AG09319 (cell line): Measurements from ENCODE around the gene KCNK7.

Source experiments
- DNase-seq: peaks from one replicate; pipeline ENCODE4 v3.0.0-alpha.2; 2010; ENCODE audit warnings: low read depth; ENCODE audit errors: extremely low read depth
- TF ChIP-seq, protein P1 (sequence below): IDR thresholded peaks from 2 replicates; pipeline ENCODE4 v1.5.1; 2011; ENCODE audit warnings: low read depth, mild to moderate bottlenecking, inconsistent platforms, low read length, moderate library complexity

The KCNK7 gene

DNA sequence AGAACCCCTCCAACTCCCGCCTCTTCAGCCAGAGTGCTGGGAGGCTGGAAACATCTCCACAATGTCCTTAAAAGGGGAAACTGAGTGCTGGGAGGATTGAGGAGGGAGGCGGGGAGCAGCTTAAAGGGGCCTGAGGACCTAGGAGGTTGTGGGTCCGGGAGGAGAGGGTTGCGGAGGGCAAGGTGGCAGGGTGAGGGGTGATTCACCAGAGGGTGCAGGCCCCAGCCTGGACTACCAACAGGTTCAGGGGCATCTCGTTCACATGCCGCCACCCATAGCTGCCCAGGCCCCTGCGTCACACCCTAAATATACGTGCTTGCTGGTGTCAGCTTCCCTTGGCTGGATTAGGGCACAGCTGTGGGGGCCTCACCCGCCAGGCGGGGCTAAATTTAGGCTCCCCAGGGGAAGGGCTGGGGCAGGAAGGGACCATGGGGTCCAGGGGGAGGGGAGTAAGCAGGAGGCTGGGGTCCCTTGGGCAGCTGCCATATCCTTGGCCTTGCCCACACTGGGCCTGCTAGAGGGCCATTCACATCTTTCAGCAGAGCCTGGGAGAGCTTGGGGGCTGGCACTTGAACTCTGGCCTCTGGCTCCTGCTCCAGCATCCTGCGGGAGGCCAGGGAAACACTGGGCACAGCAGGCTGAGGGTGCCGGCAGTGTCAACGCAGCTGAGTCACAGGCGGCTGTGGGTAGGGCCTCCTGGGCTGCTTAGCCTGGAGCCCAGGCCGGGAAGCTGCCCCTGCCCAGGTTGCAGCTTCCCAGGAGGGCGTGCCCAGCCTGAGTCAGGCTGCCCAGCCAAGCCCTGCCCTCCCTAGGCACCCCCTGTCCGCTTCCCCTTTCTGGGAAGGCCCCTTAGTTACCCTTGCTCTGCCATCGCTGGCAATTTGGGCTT lies 18.5 kb downstream of the KCNK7 start:
- TF ChIP-seq, protein P1, sequence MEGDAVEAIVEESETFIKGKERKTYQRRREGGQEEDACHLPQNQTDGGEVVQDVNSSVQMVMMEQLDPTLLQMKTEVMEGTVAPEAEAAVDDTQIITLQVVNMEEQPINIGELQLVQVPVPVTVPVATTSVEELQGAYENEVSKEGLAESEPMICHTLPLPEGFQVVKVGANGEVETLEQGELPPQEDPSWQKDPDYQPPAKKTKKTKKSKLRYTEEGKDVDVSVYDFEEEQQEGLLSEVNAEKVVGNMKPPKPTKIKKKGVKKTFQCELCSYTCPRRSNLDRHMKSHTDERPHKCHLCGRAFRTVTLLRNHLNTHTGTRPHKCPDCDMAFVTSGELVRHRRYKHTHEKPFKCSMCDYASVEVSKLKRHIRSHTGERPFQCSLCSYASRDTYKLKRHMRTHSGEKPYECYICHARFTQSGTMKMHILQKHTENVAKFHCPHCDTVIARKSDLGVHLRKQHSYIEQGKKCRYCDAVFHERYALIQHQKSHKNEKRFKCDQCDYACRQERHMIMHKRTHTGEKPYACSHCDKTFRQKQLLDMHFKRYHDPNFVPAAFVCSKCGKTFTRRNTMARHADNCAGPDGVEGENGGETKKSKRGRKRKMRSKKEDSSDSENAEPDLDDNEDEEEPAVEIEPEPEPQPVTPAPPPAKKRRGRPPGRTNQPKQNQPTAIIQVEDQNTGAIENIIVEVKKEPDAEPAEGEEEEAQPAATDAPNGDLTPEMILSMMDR = no peak
- DNase-seq = no peak

DNA sequence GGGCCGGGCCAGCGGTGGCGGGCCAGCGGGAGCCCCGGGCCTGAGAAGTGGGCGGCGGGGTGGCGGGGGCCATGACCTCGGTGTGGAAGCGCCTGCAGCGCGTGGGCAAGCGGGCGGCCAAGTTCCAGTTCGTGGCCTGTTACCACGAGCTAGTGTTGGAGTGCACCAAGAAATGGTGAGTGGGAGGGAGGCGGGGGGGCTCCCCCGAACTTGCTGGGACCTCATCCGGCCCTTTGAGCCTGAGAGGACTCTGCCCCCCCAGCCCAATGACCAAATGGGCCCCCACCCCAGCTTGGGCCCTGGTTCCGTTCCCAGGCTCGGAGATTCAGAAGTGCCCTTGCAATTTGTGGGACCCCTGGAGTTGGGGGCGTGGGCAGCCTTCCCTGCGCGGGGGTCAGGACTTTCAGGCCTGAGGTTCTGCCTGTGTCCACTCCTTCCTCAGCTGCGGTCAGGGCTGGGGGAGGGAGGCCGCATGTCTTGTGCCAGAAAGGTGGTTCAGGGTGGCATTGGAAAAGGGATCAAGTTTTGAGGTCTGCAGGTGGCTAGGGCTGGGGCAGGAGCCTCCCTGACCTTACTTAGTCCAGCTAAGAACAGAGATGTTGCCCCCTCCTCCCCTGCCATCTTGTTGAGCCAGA lies 19.3 kb downstream of the KCNK7 start:
- no peak for DNase-seq
- TF ChIP-seq, protein P1 = no peak

DNA sequence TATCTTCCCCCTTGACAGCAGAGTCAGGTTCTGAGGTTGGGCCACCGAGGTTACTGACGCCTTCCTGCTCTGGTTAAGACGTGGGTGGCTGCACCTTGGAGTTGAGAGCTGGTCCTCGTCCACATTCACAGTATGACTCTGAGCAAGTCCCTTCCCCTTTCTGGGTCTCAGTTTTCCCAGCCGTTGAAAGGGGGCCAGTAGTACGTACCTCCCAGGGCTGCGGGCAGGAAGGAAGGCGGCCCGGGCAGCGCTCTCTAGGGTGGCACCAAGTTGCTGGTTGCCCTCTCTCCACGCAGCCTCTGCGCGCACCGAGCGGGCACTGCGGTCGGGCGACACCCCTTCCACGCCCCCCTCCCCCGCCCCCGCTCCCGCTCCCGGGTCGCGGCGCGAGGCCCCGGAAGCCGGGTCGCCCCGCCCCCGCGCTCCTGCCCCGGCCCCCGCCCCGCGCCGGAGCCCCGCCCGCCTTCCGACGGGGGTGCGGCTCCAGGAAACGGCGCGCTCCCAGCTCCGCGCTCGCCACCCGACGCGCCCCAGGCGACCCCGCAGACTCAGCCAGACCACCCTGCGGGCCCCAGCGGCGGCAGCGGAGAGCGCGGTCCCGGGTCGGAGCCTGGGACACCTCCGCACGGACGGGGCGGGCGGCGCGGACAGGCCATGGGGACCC lies 19.9 kb downstream of the KCNK7 start, which contains the start of gene EHBP1L1:
Gene EHBP1L1 (plus strand): TSS at position 486 of the 664 bp plus-strand sequence. CDS start 250 bp downstream, outside the sequence.
- DNase-seq = no peak

DNA sequence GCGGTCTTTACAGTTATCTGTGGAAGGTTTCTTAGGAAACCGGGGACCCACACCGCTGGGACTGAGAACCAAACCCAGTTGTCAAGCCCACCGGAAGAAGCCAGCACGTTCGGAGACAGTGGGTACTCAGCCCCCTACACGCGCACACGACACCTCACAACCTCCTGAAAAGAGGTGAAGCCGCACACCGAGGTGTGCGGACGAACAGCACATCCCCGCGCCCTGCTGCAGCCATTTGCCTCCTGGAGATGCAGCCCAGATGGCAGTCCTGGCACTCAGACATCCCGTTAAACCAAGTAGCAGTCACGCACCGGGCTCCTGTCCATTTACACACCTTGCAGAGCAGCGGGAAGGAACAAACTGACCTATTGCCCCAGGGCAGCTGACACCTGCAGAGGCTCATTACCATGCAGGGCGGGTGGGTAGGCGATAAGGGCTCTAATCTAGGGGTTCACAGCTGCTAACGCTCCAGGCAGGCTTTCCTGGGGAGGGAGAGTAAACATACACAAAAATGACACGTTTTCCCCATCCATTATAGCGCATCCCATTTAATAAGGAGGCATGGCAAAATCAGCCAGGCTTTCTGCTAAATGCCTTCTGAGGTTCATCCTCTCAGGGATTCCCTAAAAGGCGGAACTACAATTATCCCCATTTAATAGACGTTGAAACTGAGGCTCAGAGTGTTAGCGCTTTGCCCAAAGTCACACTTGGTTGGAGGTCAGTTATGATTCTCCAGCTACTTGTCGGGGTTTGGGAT lies 20.6 kb downstream of the KCNK7 start:
- DNase-seq = no peak
- TF ChIP-seq, protein P1 = no peak

More for the DNA sequence above, 19.9 kb downstream of the KCNK7 start, which contains the start of gene EHBP1L1:
- TF ChIP-seq, protein P1 = no peak

DNA sequence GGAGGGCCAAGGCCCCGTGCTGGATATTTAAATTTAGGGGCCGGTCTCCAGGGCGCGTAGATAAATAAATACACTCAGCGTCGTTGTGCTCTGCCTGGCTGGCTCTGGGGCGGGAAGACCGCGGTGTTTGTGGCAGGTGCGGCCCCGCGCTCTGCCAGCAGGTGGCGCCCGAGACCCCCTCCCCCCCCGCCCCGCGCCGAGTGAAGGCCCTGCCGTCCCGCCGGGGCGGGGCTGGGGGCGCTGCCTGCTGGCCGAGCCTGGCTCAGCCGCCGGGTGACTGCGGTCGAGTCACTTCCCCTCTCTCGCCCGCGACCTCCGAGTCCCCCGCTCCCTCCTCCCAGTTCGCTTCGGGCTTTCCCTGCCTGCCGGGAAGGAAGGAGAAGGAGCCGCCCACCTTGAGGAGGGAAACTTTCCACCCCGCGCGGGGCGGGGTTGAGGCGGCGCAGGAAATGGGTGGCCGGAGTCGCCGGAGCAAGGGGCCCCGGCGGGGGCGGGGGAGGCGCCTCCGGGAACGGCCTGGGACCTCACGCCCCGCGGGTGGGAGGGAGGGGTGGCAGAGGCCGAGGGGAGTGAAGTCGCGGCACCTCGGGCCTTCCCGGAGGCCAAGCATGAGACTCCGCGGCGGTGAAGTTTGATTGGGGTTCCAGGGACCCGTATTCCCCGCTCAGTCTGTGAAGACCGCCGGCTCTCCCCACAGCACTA lies 21.3 kb downstream of the KCNK7 start:
- DNase-seq = peak; percentile 93
- TF ChIP-seq, protein P1 = peak; percentile 59

DNA sequence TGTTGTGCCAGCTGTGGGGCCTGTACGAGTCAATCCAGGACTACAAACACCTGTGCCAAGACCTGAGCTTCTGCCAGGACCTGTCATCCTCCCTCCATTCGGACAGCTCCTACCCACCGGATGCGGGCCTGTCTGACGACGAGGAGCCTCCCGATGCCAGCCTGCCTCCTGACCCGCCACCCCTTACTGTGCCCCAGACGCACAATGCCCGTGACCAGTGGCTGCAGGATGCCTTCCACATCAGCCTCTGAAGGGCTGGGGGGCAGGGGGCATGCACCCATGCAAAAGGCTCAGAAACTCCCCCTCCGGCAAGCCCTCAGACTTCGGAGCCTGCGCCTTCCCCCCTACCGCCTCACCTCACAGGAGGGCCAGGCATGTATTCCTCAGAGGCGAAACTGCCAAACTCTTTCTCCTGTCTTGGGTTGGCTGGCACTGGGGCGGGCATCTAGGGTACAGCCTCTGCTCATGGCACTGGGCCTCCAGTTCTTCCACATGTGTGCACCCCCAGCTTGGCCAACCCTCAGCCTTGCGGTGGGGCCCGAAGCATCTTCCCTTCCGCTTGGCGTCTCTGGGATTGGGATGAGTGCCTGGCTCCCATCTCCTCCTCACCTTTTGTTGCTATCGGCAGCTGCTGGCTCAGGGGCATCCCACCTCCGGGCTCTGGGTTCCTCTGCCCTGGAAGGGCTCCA lies 22.1 kb downstream of the KCNK7 start:
- TF ChIP-seq, protein P1 = no peak
- DNase-seq = no peak
